CD14-positive monocyte (primary cell): ENCODE measurements around the gene IGFN1. TPM values are rescaled to one million over a fixed set of nuclear protein-coding genes. Genes with fewer than 3 reads are reported as not detected.

Experiments
- DNase-seq, 3 donors: peaks; one replicate each; pipeline ENCODE4 v3.0.0-alpha.2; 2011 to 2022
- H2AFZ ChIP-seq: 2 replicates; pipeline ENCODE4 v1.6.0; 2012; ENCODE audit warnings: mild to moderate bottlenecking, low read depth, low read length, inconsistent platforms; ENCODE audit not compliant: insufficient read depth, poor library complexity, severe bottlenecking
- H3K27ac ChIP-seq, 2 donors: 1 replicate in 1 of 2; 2 replicates in 1 of 2; pipeline ENCODE4 v1.5.1; 2012 to 2013; ENCODE audit warnings: low read length in 2 of 2, control low read depth in 1 of 2, inconsistent platforms in 1 of 2, low read depth in 1 of 2, mild to moderate bottlenecking in 1 of 2
- H3K27me3 ChIP-seq, 2 donors: one replicate each; pipeline versions ENCODE4 v1.6.0 to v1.6.1; 2011 to 2013; ENCODE audit warnings: low read length in 2 of 2; ENCODE audit not compliant: control insufficient read depth in 2 of 2, insufficient read depth in 2 of 2
- H3K36me3 ChIP-seq, 2 donors: replicated peaks in 1 of 2; 1 replicate in 1 of 2; 2 replicates in 1 of 2; pipeline versions ENCODE4 v1.5.1 to v1.6.1; 2012 to 2013; ENCODE audit warnings: low read length in 2 of 2, control low read depth in 1 of 2, inconsistent platforms in 1 of 2, mild to moderate bottlenecking in 1 of 2; ENCODE audit not compliant: insufficient read depth in 2 of 2, control insufficient read depth in 1 of 2
- H3K4me1 ChIP-seq, 2 donors: 1 replicate in 1 of 2; 2 replicates in 1 of 2; pipeline versions ENCODE4 v1.5.1 to v1.6.1; 2012 to 2013; ENCODE audit warnings: low read length in 2 of 2, control low read depth in 1 of 2, inconsistent platforms in 1 of 2, mild to moderate bottlenecking in 1 of 2, moderate library complexity in 1 of 2; ENCODE audit not compliant: insufficient read depth in 2 of 2, control insufficient read depth in 1 of 2
- H3K4me2 ChIP-seq: replicated peaks from 2 replicates; pipeline ENCODE3; 2012; ENCODE audit warnings: low read length, moderate library complexity, mild to moderate bottlenecking; ENCODE audit not compliant: poor library complexity, severe bottlenecking; ENCODE audit errors: extremely low read depth
- H3K4me3 ChIP-seq, 3 experiments: fragments of 200-600 bp in 1 of 3; sonication (generic) in 1 of 3; replicated peaks in 1 of 3; 1 replicate in 2 of 3; 2 replicates in 1 of 3; pipeline ENCODE4 v1.5.1; 2011 to 2013; ENCODE audit warnings: low read length in 3 of 3, mild to moderate bottlenecking in 3 of 3, control low read depth in 2 of 3, low read depth in 2 of 3, inconsistent platforms in 1 of 3, moderate library complexity in 1 of 3
- H3K79me2 ChIP-seq: 2 replicates; pipeline ENCODE4 v1.6.0; 2012; ENCODE audit warnings: mild to moderate bottlenecking, control low read depth, inconsistent platforms, low read length, moderate library complexity; ENCODE audit not compliant: insufficient read depth
- H3K9ac ChIP-seq: 2 replicates; pipeline ENCODE4 v1.6.0; 2017; ENCODE audit warnings: low read length, mild to moderate bottlenecking; ENCODE audit not compliant: insufficient read depth, poor library complexity, severe bottlenecking
- H3K9me3 ChIP-seq, 2 donors: replicated peaks in 1 of 2; 1 replicate in 1 of 2; 2 replicates in 1 of 2; pipeline versions ENCODE4 v1.5.1 to v1.6.1; 2012 to 2013; ENCODE audit warnings: low read length in 2 of 2, control low read depth in 1 of 2; ENCODE audit not compliant: control insufficient read depth in 1 of 2, insufficient read depth in 1 of 2
- H4K20me1 ChIP-seq: 2 replicates; pipeline ENCODE4 v1.6.0; 2012; ENCODE audit warnings: mild to moderate bottlenecking, low read length, control low read depth, moderate library complexity; ENCODE audit not compliant: insufficient read depth
- H3K27ac Mint-ChIP-seq, 7 donors: one replicate each; pipeline ENCODE4 v1.8.0; 2020; ENCODE audit warnings: mild to moderate bottlenecking in 7 of 7, mixed read lengths in 7 of 7, moderate library complexity in 6 of 7, inconsistent platforms in 2 of 7
- H3K27me3 Mint-ChIP-seq, 3 donors: one replicate each; pipeline ENCODE4 v1.8.0; 2021 to 2022; ENCODE audit warnings: low read depth in 3 of 3, mild to moderate bottlenecking in 3 of 3, mixed read lengths in 3 of 3, moderate library complexity in 3 of 3, inconsistent platforms in 1 of 3
- H3K36me3 Mint-ChIP-seq, 2 donors: one replicate each; pipeline ENCODE4 v1.8.0; 2020; ENCODE audit warnings: mixed read lengths in 2 of 2, inconsistent platforms in 1 of 2, mild to moderate bottlenecking in 1 of 2
- H3K4me1 Mint-ChIP-seq: one replicate; pipeline ENCODE4 v1.8.0; 2020; ENCODE audit warnings: mild to moderate bottlenecking, mixed read lengths
- H3K4me3 Mint-ChIP-seq, 2 donors: one replicate each; pipeline ENCODE4 v1.8.0; 2020; ENCODE audit warnings: mild to moderate bottlenecking in 2 of 2, mixed read lengths in 2 of 2, moderate library complexity in 1 of 2
- H3K9me3 Mint-ChIP-seq, 7 donors: one replicate each; pipeline ENCODE4 v1.8.0; 2020 to 2022; ENCODE audit warnings: mixed read lengths in 7 of 7, mild to moderate bottlenecking in 6 of 7, moderate library complexity in 6 of 7, inconsistent platforms in 2 of 7
- CTCF ChIP-seq: fragments of 200-600 bp; IDR thresholded peaks from one replicate; pipeline ENCODE4 v1.8.0; 2022; ENCODE audit warnings: antibody characterized with exemption, mild to moderate bottlenecking
- WGBS: methylation state at CpG from one replicate; pipeline ENCODE4 v1.1.5; 2013; ENCODE audit warnings: missing lambda C conversion rate; ENCODE audit not compliant: insufficient coverage; 5-methylcytosine and 5-hydroxymethylcytosine counted together
- intact Hi-C, 2 donors: fragments of 100-400 bp; cut with micrococcal nuclease; formaldehyde crosslinking; loops; one replicate each; pipeline versions ENCODE4 v1.15.0 to v1.15.1; 2023
- polyA plus RNA-seq, 3 donors: library from polyadenylated mRNA; depleted of rRNA in 1 of 3; unstranded in 2 of 3; stranded (reverse) in 1 of 3; fragments of 300-500 nt in 2 of 3; fragments of >200 nt in 1 of 3; fragmentation: Illumina TruSeq in 2 of 3; gene quantifications; 1 replicate in 2 of 3; 2 replicates in 1 of 3; pipeline ENCODE4 v1.2.3, GENCODE V29; 2012 to 2021

IGFN1 gene
- polyA plus RNA-seq, 3 donors, result not detected

- WGBS, result 100% methylated on average over 5 of the region's 7 CpGs
- H3K27me3 ChIP-seq, result no peaks in the 10 kb centered on the region
- H3K4me3 ChIP-seq, result no peak overlapping the region
- no peaks in the 10 kb centered on the region for H3K9me3 ChIP-seq
- Mint-ChIP-seq H3K9me3 (no peaks in the 10 kb centered on the region), H3K27me3 (peaks cover 2 to 3% (median 3%) of the 10 kb centered on the region in 3 donors), H3K36me3 (no peaks in the 10 kb centered on the region), H3K4me1 (no peaks in the 10 kb centered on the region), H3K4me3 (no peak overlapping the region), H3K27ac (no peak overlapping the region)
- intact Hi-C loops, result loop anchor here in 1 of 2 donors (5.0 kb wide), 1 partner anchor 67 kb away; the partner anchor contains the start of gene TMEM9
- no peak for DNase-seq
- no peaks in the 10 kb centered on the region for H3K36me3 ChIP-seq
- H2AFZ ChIP-seq, result no peak overlapping the region
- no peak for TF ChIP-seq CTCF
- H3K9ac ChIP-seq, result no peak overlapping the region
- H3K27ac ChIP-seq, result no peak overlapping the region
- H3K4me1 ChIP-seq, result no peaks in the 10 kb centered on the region
- no peaks in the 10 kb centered on the region for H3K79me2 ChIP-seq
- no peak overlapping the region for H3K4me2 ChIP-seq
- H4K20me1 ChIP-seq, result no peaks in the 10 kb centered on the region
These were observed 29.1 kb downstream of the IGFN1 start for GRCh38 chr1:201219481-201220387.

GRCh38 chr1:201220388-201220715 is 29.7 kb downstream of the IGFN1 start:
- H3K27ac Mint-ChIP-seq, result no peak overlapping the region
- no peaks in the 10 kb centered on the region for H3K9me3 Mint-ChIP-seq
- H4K20me1 ChIP-seq, result no peaks in the 10 kb centered on the region
- no peak overlapping the region for H3K4me2 ChIP-seq
- H3K79me2 ChIP-seq, result no peaks in the 10 kb centered on the region
- no peak for DNase-seq
- intact Hi-C loops, result no loop called here
- no peak for TF ChIP-seq CTCF
- H3K4me1 Mint-ChIP-seq, result no peaks in the 10 kb centered on the region
- H3K36me3 ChIP-seq, result no peaks in the 10 kb centered on the region
- H3K27ac ChIP-seq, result no peak overlapping the region
- no peaks in the 10 kb centered on the region for H3K27me3 ChIP-seq
- H3K9ac ChIP-seq, result no peak overlapping the region
- WGBS, result 100% methylated on average over 1 of the region's 1 CpG
- H3K27me3 Mint-ChIP-seq, result peaks cover under 1 to 3% (median 3%) of the 10 kb centered on the region in 3 donors
- H3K4me1 ChIP-seq, result no peaks in the 10 kb centered on the region
- no peaks in the 10 kb centered on the region for H3K9me3 ChIP-seq
- no peak overlapping the region for H2AFZ ChIP-seq
- no peak overlapping the region for H3K4me3 ChIP-seq
- no peaks in the 10 kb centered on the region for H3K36me3 Mint-ChIP-seq
- no peak overlapping the region for H3K4me3 Mint-ChIP-seq
